ENCODE data around the gene ARHGEF16.

GRCh38 chr1:3474421-3474820, 20.0 kb downstream of the ARHGEF16 start:
- TF ChIP-seq, protein P1, sequence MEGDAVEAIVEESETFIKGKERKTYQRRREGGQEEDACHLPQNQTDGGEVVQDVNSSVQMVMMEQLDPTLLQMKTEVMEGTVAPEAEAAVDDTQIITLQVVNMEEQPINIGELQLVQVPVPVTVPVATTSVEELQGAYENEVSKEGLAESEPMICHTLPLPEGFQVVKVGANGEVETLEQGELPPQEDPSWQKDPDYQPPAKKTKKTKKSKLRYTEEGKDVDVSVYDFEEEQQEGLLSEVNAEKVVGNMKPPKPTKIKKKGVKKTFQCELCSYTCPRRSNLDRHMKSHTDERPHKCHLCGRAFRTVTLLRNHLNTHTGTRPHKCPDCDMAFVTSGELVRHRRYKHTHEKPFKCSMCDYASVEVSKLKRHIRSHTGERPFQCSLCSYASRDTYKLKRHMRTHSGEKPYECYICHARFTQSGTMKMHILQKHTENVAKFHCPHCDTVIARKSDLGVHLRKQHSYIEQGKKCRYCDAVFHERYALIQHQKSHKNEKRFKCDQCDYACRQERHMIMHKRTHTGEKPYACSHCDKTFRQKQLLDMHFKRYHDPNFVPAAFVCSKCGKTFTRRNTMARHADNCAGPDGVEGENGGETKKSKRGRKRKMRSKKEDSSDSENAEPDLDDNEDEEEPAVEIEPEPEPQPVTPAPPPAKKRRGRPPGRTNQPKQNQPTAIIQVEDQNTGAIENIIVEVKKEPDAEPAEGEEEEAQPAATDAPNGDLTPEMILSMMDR (IDR thresholded peaks at IDR 0.05), result no peak
- no peak for TF ChIP-seq EZH2phosphoT487 (IDR thresholded peaks at IDR 0.05)
- TF ChIP-seq EZH2 (IDR thresholded peaks at IDR 0.05), result no peak
